NCI-H2227 (cell line): ENCODE results near the gene ZNHIT2.

ENCODE experiments used
- DNase-seq: peaks from one replicate; lab custom pipeline; 2025; ENCODE audit not compliant: unreplicated experiment; lab: John Stamatoyannopoulos, UW

The ZNHIT2 gene

DNA sequence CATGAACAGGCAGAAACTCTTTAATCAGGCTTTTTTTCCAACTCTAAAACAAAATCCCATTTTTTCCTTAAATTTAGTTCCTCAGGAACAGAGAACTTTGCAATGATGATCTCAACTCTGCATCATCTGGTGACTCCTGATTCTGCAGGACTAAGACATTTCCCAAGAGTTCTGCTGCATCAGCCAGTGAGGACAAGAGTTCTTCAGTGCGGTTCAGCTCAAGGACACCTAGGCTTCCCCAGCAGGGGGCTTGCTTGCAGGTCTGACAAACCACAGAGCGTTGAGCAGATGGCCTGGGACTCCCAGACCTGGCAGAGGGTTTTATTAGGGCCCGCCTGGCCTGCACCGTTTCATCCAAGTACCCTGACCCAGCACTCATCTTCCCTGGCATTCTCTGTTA lies 40.0 kb downstream of the ZNHIT2 start:
- no peak for DNase-seq

DNA sequence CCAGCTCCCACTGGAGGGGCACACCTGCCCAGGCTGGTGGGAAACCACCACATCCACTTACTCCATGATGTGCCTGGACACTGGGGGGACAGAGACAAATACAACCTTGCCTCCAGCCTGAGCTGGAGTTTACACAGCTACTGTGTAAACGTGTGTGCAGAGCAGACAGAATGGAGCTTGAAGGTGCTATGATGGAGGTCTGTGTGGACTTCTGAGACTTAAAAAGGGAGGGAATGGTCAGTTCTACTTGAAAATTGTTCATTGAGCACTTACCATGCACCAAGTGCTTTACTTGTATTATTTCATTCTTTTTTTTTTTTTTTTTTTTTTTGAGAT lies 44.9 kb downstream of the ZNHIT2 start:
- no peak for DNase-seq

DNA sequence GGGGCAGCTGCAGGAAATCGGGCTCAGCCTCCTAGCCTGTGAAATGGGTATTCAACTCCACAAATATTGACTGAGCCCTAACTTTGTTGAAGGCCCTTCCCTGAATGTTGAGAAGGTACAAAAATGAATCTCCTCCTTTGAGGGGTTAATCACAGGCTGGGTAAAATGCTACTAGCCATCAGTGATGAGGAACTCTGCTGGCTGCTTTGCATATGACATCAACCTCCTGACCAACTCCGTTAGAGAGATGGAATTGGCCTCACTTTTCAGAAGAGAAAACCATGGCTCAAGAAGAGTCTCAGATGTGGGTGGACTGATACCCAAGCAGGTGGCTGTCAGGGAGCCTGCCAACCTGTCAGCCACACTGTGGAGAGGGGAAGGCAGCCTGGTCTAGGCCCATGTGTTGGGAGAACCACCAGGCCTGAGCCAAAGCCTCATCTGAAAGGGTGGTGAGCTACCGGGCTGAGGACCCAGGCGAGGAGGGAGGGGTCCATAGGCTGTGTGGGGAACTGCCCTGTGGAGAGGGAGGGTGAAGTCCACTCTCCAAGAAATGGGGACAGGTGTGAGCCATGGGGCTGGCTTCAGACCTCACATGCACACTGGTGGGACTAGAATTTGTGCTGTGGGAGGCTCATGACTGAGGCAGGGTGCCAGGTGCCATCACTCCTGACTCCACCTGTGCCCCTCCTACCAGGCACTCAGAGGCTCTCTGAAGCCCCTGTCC lies 45.4 kb downstream of the ZNHIT2 start:
- DNase-seq = no peak

DNA sequence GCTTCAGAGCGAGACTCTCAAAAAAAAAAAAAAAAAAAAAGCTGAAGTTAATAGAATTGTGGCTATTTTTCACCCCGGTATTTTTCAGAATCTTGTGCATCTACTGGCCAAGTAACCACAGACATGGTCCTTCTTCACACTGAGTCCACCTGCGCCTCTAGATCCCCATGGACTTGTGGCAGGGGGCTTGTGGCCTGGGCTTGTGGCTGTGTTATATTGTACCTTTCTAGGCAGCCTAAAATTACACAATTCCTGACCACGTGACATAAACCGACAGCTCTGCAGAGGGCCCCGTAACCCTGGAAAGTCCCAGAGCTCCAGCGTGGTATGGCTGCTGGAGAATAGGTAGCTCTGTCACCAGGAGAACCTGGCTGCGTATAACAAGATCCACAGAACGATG lies 48.3 kb downstream of the ZNHIT2 start:
- no peak for DNase-seq

DNA sequence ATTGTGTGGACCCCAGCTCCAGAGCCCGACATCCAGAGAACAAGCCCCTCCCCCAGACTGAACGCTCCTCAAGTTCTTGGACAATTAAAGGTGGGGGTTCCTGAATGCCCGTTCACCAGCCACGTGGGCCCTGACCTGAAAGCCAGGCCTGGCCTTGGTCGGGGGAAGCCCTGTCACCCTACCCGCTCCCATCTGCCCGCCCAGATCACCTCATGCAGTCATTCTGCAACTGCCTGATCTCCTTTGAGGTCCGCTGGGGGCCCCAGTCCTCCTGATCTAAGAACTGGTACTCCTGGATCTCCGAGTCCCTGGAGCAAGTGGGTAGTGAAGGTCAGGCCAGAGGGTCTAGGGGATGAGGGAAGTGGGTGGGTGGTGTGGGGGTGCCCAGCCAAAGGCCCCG lies 50.1 kb downstream of the ZNHIT2 start:
- DNase-seq = no peak

DNA sequence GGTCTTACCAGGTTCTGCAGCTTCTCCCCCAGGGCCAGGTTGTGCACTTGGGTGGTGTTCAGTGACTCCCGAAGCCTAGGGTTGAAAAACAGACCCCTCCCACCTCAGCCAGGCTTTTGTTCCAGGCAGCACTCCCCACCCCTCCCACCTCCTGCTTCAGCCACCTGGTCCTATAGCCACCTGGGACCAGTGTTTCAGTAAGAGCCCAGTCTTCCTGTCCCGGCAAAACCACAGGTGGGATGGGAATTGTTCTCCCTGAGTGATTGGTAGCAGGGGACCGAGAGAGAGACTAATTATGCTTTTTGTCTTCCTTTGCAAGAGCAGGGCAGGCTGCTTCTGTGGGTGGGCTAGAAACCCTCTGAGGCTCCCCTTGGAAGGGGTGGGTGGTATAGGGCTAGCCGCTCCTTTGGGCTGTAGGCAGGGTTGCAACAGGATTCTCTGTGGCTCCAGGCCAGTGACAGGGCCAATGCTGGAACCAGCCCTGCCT lies 50.7 kb downstream of the ZNHIT2 start:
- no peak for DNase-seq
